NCI-H128 (cell line): ENCODE data around the gene KLHDC8A.
A peak's percentile ranks its signal among the peaks of the same experiment; 100 is the strongest.

Experiments
- DNase-seq: peaks from one replicate; lab custom pipeline; 2025; ENCODE audit not compliant: unreplicated experiment; lab: John Stamatoyannopoulos, UW

Gene KLHDC8A

GRCh38 chr1:205345761-205346160 is 11.0 kb downstream of the KLHDC8A start:
- DNase-seq, result no peak

GRCh38 chr1:205344066-205344928 is 12.4 kb downstream of the KLHDC8A start:
- DNase-seq, result no peak

GRCh38 chr1:205343431-205344065 is 13.2 kb downstream of the KLHDC8A start:
- DNase-seq, result no peak

- no peak for DNase-seq
These were observed 13.7 kb downstream of the KLHDC8A start for GRCh38 chr1:205342986-205343385.

- DNase-seq, result no peak
These were observed 16.0 kb downstream of the KLHDC8A start for GRCh38 chr1:205340676-205341075.

- DNase-seq, result no peak
These were observed 17.0 kb downstream of the KLHDC8A start for GRCh38 chr1:205339717-205340116.

GRCh38 chr1:205339197-205339702 is 17.5 kb downstream of the KLHDC8A start:
- no peak for DNase-seq

- no peak for DNase-seq
These were observed 18.7 kb downstream of the KLHDC8A start for GRCh38 chr1:205338011-205338410.

- no peak for DNase-seq
These were observed 19.2 kb downstream of the KLHDC8A start for GRCh38 chr1:205337481-205337880.

GRCh38 chr1:205335692-205336091 is 21.0 kb downstream of the KLHDC8A start:
- peak; percentile 70 for DNase-seq

GRCh38 chr1:205332015-205332791 is 24.5 kb downstream of the KLHDC8A start:
- DNase-seq, result no peak

GRCh38 chr1:205330150-205330549 is 26.6 kb downstream of the KLHDC8A start:
- no peak for DNase-seq

- DNase-seq, result no peak
These were observed 27.0 kb downstream of the KLHDC8A start for GRCh38 chr1:205329719-205330118.

- DNase-seq, result no peak
These were observed 28.2 kb downstream of the KLHDC8A start for GRCh38 chr1:205328476-205328875.

- no peak for DNase-seq
These were observed 29.8 kb downstream of the KLHDC8A start for GRCh38 chr1:205326812-205327466.

- peak; percentile 69 for DNase-seq
These were observed 31.3 kb downstream of the KLHDC8A start for GRCh38 chr1:205325334-205325884.

- no peak for DNase-seq
These were observed 31.9 kb downstream of the KLHDC8A start for GRCh38 chr1:205324781-205325180.

- no peak for DNase-seq
These were observed 32.9 kb downstream of the KLHDC8A start for GRCh38 chr1:205323794-205324193.

GRCh38 chr1:205321959-205322283 is 34.8 kb downstream of the KLHDC8A start:
- DNase-seq, result no peak

GRCh38 chr1:205321162-205321958 is 35.4 kb downstream of the KLHDC8A start, which contains the start of gene NUAK2:
TSS of gene NUAK2 (minus strand) at chr1:205321745. CDS start at chr1:205321628, 117 bp downstream.
- peak; percentile 92 for DNase-seq
